HL-60/S4 treated with phorbol 12-myristate 13-acetate at 8.2 ng/mL for 4 days and 3 days (cell line): Measurements from ENCODE around the gene DDX49.
"Not testable (repeated sequence)": the region's sequence is repeated elsewhere in the genome, so short reads cannot be mapped to it uniquely, and the experiment has no call there.

Experiments
- in situ Hi-C: fragments of 300-500 bp; cut with MboI; formaldehyde crosslinking; loops from 2 replicates; pipeline ENCODE4 v1.15.0; 2022; ENCODE audit warnings: low sequenced_read_pairs

Gene DDX49

GRCh38 chr19:18895824-18896341 lies 23.6 kb upstream of the DDX49 start, which contains the start of gene CERS1:
Gene CERS1, minus strand, starts transcription at chr19:18896158. Its CDS starts 86 bp downstream, at chr19:18896072.
- in situ Hi-C loops: no loop called here

- in situ Hi-C loops: no loop called here
Measured at GRCh38 chr19:18896421-18896841, 23.1 kb upstream of the DDX49 start.

GRCh38 chr19:18897094-18898029 lies 22.2 kb upstream of the DDX49 start:
- in situ Hi-C loops: no loop called here

- in situ Hi-C loops: no loop called here
Measured at GRCh38 chr19:18898081-18898606, 21.4 kb upstream of the DDX49 start.

GRCh38 chr19:18898607-18899408 lies 20.7 kb upstream of the DDX49 start:
- in situ Hi-C loops: no loop called here

GRCh38 chr19:18899624-18900560 lies 19.6 kb upstream of the DDX49 start:
- in situ Hi-C loops: no loop called here

- in situ Hi-C loops: no loop called here
Measured at GRCh38 chr19:18900700-18901481, 18.6 kb upstream of the DDX49 start.

- in situ Hi-C loops: no loop called here
Measured at GRCh38 chr19:18901491-18901890, 18.0 kb upstream of the DDX49 start.

- in situ Hi-C loops: not testable (repeated sequence)
Measured at GRCh38 chr19:18902519-18902918, 17.0 kb upstream of the DDX49 start.

GRCh38 chr19:18903156-18904037 lies 16.1 kb upstream of the DDX49 start:
- in situ Hi-C loops: no loop called here

- in situ Hi-C loops: no loop called here
Measured at GRCh38 chr19:18904334-18905057, 15.0 kb upstream of the DDX49 start.

GRCh38 chr19:18905058-18905456 lies 14.5 kb upstream of the DDX49 start:
- in situ Hi-C loops: no loop called here

- in situ Hi-C loops: no loop called here
Measured at GRCh38 chr19:18905513-18906236, 13.8 kb upstream of the DDX49 start.

- in situ Hi-C loops: no loop called here
Measured at GRCh38 chr19:18906605-18907519, 12.7 kb upstream of the DDX49 start.

GRCh38 chr19:18908917-18909619 lies 10.4 kb upstream of the DDX49 start:
- in situ Hi-C loops: no loop called here
